ENCODE measurements around the gene ATG101. TPM values are rescaled to one million over a fixed set of nuclear protein-coding genes. Genes with fewer than 3 reads are reported as not detected.

ATG101 gene
- total and polyA plus RNA-seq, 2 of the 13 experiments (the other 11 are each of a cell fraction or from before 2014, with no cell fraction given): 58.2 to 67.7 TPM

GRCh38 chr12:52069327-52070184 is at the start of gene ATG101 (continued):
- TF ChIP-seq, protein P1, sequence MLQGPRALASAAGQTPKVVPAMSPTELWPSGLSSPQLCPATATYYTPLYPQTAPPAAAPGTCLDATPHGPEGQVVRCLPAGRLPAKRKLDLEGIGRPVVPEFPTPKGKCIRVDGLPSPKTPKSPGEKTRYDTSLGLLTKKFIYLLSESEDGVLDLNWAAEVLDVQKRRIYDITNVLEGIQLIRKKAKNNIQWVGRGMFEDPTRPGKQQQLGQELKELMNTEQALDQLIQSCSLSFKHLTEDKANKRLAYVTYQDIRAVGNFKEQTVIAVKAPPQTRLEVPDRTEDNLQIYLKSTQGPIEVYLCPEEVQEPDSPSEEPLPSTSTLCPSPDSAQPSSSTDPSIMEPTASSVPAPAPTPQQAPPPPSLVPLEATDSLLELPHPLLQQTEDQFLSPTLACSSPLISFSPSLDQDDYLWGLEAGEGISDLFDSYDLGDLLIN (CRISPR knock-in tag; IDR thresholded peaks at IDR 0.05; ENCODE audit: borderline replicate concordance): 0 out of 2 replicates have a peak, but pooled peaks have one; percentile 46
- TF ChIP-seq, protein P2, sequence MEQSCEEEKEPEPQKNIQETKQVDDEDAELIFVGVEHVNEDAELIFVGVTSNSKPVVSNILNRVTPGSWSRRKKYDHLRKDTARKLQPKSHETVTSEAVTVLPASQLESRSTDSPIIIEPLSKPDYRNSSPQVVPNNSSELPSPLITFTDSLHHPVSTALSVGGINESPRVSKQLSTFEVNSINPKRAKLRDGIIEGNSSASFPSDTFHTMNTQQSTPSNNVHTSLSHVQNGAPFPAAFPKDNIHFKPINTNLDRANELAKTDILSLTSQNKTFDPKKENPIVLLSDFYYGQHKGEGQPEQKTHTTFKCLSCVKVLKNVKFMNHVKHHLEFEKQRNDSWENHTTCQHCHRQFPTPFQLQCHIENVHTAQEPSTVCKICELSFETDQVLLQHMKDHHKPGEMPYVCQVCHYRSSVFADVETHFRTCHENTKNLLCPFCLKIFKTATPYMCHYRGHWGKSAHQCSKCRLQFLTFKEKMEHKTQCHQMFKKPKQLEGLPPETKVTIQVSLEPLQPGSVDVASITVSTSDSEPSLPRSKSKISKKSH (CRISPR knock-in tag; IDR thresholded peaks at IDR 0.05; ENCODE audit: borderline replicate concordance): 0 out of 2 replicates have a peak, but pooled peaks have one; percentile 20
- TF ChIP-seq NPAS2 (CRISPR knock-in tag; IDR thresholded peaks at IDR 0.05; ENCODE audit: borderline replicate concordance) (no peak), TSC22D2 (CRISPR knock-in tag; IDR thresholded peaks at IDR 0.05; ENCODE audit: borderline replicate concordance) (peak; percentile 68; the same call in 1 of the 2 replicates), ZBTB38 (CRISPR knock-in tag; IDR thresholded peaks at IDR 0.05) (no peak), JUND (CRISPR knock-in tag; IDR thresholded peaks at IDR 0.05) (no peak), CENPBD1 (CRISPR knock-in tag; IDR thresholded peaks at IDR 0.05; ENCODE audit: borderline replicate concordance, low read depth) (no peak), RARG (CRISPR knock-in tag; IDR thresholded peaks at IDR 0.05; ENCODE audit: low read depth) (no peak), MXI1 (IDR thresholded peaks at IDR 0.05; ENCODE audit: borderline replicate concordance, low read depth, low read length) (peak; percentile 14; the same call in 1 of the 3 replicates), ZNF570 (CRISPR knock-in tag; IDR thresholded peaks at IDR 0.05; ENCODE audit: borderline replicate concordance) (no peak), ZNF333 (CRISPR knock-in tag; IDR thresholded peaks at IDR 0.05; ENCODE audit: borderline replicate concordance) (0 out of 2 replicates have a peak, but pooled peaks have one; percentile 44), SSRP1 (CRISPR knock-in tag; IDR thresholded peaks at IDR 0.05) (no peak), GLMP (CRISPR knock-in tag; IDR thresholded peaks at IDR 0.05; ENCODE audit: borderline replicate concordance) (no peak), STAG1 (CRISPR knock-in tag; IDR thresholded peaks at IDR 0.05) (no peak), ZNF432 (CRISPR knock-in tag; IDR thresholded peaks at IDR 0.05; ENCODE audit: borderline replicate concordance) (no peak), ERF (CRISPR knock-in tag; IDR thresholded peaks at IDR 0.05) (peak; percentile 85), NFIC (IDR thresholded peaks at IDR 0.05; ENCODE audit: low read length) (no peak), NR1H2 (CRISPR knock-in tag; IDR thresholded peaks at IDR 0.05; ENCODE audit: borderline replicate concordance, low read depth) (no peak), ZFP1 (CRISPR knock-in tag; IDR thresholded peaks at IDR 0.05) (no peak), LCORL (IDR thresholded peaks at IDR 0.05) (no peak), LCORL (CRISPR knock-in tag; IDR thresholded peaks at IDR 0.05) (peak; percentile 56; the same call in 1 of the 2 replicates), ZFP36 (IDR thresholded peaks at IDR 0.05; ENCODE audit: borderline replicate concordance, low read depth, low read length, partially characterized antibody) (no peak), ZNF530 (CRISPR knock-in tag; IDR thresholded peaks at IDR 0.05; ENCODE audit: low read depth) (no peak), ZBTB43 (CRISPR knock-in tag; conservative IDR thresholded peaks at IDR 0.05) (peak; percentile 57; the same call in 1 of the 2 replicates)

All from HepG2 (cell line).